GM18517 (cell line): Measurements from ENCODE around the gene DOCK2.
A peak's percentile ranks its signal among the peaks of the same experiment; 100 is the strongest.

Experiments used
- ATAC-seq: cut with Tn5 transposase; IDR thresholded peaks from one replicate; pipeline ENCODE4 v1.9.1; 2021; ENCODE audit warnings: mild to moderate bottlenecking, moderate library complexity; ENCODE audit not compliant: unreplicated experiment

The DOCK2 gene

GRCh38 chr5:169848271-169848670, 211.2 kb downstream of the DOCK2 start:
- ATAC-seq: no peak

- ATAC-seq: no peak
These were observed 211.7 kb downstream of the DOCK2 start for GRCh38 chr5:169848792-169849191.

GRCh38 chr5:169850409-169850808, 213.3 kb downstream of the DOCK2 start:
- no peak for ATAC-seq

GRCh38 chr5:169851321-169851850, 214.3 kb downstream of the DOCK2 start:
- ATAC-seq: no peak

- ATAC-seq: no peak
These were observed 219.5 kb downstream of the DOCK2 start for GRCh38 chr5:169856571-169856970.

- ATAC-seq: no peak
These were observed 223.5 kb downstream of the DOCK2 start for GRCh38 chr5:169860585-169860984.

GRCh38 chr5:169861433-169861832, 224.4 kb downstream of the DOCK2 start:
- ATAC-seq: no peak

GRCh38 chr5:169861934-169862333, 224.9 kb downstream of the DOCK2 start:
- ATAC-seq: no peak

GRCh38 chr5:169862391-169862811, 225.3 kb downstream of the DOCK2 start:
- ATAC-seq: no peak

GRCh38 chr5:169864483-169864882, 227.4 kb downstream of the DOCK2 start:
- ATAC-seq: no peak

- no peak for ATAC-seq
These were observed 230.3 kb downstream of the DOCK2 start for GRCh38 chr5:169867347-169867746.

- no peak for ATAC-seq
These were observed 232.0 kb downstream of the DOCK2 start for GRCh38 chr5:169869066-169869465.

- ATAC-seq: no peak
These were observed 233.1 kb downstream of the DOCK2 start for GRCh38 chr5:169870211-169870610.

GRCh38 chr5:169871826-169872490, 234.9 kb downstream of the DOCK2 start:
- ATAC-seq: no peak

- ATAC-seq: no peak
These were observed 236.6 kb downstream of the DOCK2 start for GRCh38 chr5:169873642-169874041.

GRCh38 chr5:169874621-169875020, 237.5 kb downstream of the DOCK2 start:
- ATAC-seq: no peak

GRCh38 chr5:169875091-169875728, 238.1 kb downstream of the DOCK2 start:
- no peak for ATAC-seq

GRCh38 chr5:169875731-169876130, 238.7 kb downstream of the DOCK2 start:
- ATAC-seq: no peak

GRCh38 chr5:169876386-169876785, 239.3 kb downstream of the DOCK2 start:
- ATAC-seq: no peak

- peak; percentile 86 for ATAC-seq
These were observed 243.1 kb downstream of the DOCK2 start for GRCh38 chr5:169880012-169880663.

- no peak for ATAC-seq
These were observed 243.7 kb downstream of the DOCK2 start for GRCh38 chr5:169880785-169881184.
